ENCODE results near the gene COL20A1. TPM values are rescaled to one million over a fixed set of nuclear protein-coding genes. Genes with fewer than 3 reads are reported as not detected.
A peak's percentile ranks its signal among the peaks of the same experiment; 100 is the strongest.

Gene COL20A1
- total and polyA plus RNA-seq, 2 of the 13 experiments (the other 11 are each of a cell fraction or from before 2014, with no cell fraction given), result not detected

DNA sequence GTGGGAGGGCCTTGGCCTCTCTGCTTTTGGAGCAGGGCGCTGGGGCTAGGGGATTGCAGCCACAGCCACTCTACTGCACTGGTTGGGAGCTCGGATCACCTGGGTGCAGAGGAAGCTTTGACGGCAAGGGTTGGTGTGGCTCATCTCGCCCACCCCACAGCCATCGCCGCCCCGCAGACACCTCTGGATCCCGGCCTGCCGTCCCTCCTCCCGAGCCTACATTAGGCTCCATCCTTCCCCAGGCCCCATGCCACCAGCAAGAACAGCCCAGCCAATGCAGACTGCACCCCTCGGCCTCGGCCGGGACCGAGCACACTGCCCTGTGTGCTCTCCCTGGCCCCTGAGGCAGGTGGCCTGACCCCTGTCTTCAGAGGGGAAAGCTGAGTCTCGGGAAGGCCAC lies 32.5 kb upstream of the COL20A1 start:
- intact Hi-C loops (cut with micrococcal nuclease; ENCODE audit: unreplicated experiment), result no loop called here
- peak overlapping the region; percentile 68 for H3K4me2 ChIP-seq (ENCODE audit: low read depth, low read length)
- H4K20me1 ChIP-seq (ENCODE audit: insufficient read depth, low read length), result peaks cover 5% of the 10 kb centered on the region; the same call in 1 of the 2 replicates
- H3K79me2 ChIP-seq (ENCODE audit: insufficient read depth, low read length), result no peaks in the 10 kb centered on the region
- no peak overlapping the region for H3K27ac ChIP-seq (ENCODE audit: extremely low read length, insufficient read depth, low read length)
- FAIRE-seq (no peak), ATAC-seq (peak; percentile 14), DNase-seq (ENCODE audit: low spot score) (no peak)
- peak overlapping the region in 1 of 3 experiments; percentile 49; a peak in 1 of 6 replicates for H3K4me3 ChIP-seq (replicated peaks in 1 of 3; ENCODE audit: insufficient read depth in 1 of 3, low read depth in 2 of 3, low read length in 3 of 3)
- in situ Hi-C loops (cut with HindIII; ENCODE audit: extremely low pct_ligation_motif_present, low pct_unique_long_range_greater_than_20kb), result no loop called here
- BruUV-seq (replicated peaks), result no TSS peak
- H3K4me1 ChIP-seq (ENCODE audit: insufficient read depth, low read length), result peaks cover 41% of the 10 kb centered on the region
- H3K9me3 ChIP-seq (ENCODE audit: low read length), result no peaks in the 10 kb centered on the region
- H3K36me3 ChIP-seq (replicated peaks in 1 of 2; ENCODE audit: control insufficient read depth in 1 of 2, insufficient read depth in 2 of 2, low read length in 2 of 2), result no peaks in the 10 kb centered on the region
- ChIA-PET POLR2A (no interaction called here), CTCF (ENCODE audit: low intra/inter-chr PET ratio, low total read pairs) (no interaction called here)
- WGBS (ENCODE audit: low lambda C conversion rate), result 49% methylated on average over 14 of the region's 15 CpGs
- H3K27me3 ChIP-seq (ENCODE audit: control insufficient read depth in 1 of 2, insufficient read depth in 2 of 2, low read length in 2 of 2), result peaks cover 29 to 78% of the 10 kb centered on the region in 2 experiments
- H3K9ac ChIP-seq (ENCODE audit: insufficient read depth, low read depth, low read length), result no peak overlapping the region
- H2AFZ ChIP-seq (ENCODE audit: low read length), result no peak overlapping the region
- no peak for TF ChIP-seq FLYWCH1 (CRISPR knock-in tag; IDR thresholded peaks at IDR 0.05)
- no peak for TF ChIP-seq ZNF724P (CRISPR knock-in tag; IDR thresholded peaks at IDR 0.05; ENCODE audit: borderline replicate concordance)
- TF ChIP-seq ZNF788 (CRISPR knock-in tag; IDR thresholded peaks at IDR 0.05; ENCODE audit: borderline replicate concordance), result no peak
- TF ChIP-seq, protein P1, sequence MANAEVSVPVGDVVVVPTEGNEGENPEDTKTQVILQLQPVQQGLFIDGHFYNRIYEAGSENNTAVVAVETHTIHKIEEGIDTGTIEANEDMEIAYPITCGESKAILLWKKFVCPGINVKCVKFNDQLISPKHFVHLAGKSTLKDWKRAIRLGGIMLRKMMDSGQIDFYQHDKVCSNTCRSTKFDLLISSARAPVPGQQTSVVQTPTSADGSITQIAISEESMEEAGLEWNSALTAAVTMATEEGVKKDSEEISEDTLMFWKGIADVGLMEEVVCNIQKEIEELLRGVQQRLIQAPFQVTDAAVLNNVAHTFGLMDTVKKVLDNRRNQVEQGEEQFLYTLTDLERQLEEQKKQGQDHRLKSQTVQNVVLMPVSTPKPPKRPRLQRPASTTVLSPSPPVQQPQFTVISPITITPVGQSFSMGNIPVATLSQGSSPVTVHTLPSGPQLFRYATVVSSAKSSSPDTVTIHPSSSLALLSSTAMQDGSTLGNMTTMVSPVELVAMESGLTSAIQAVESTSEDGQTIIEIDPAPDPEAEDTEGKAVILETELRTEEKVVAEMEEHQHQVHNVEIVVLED (CRISPR knock-in tag; IDR thresholded peaks at IDR 0.05; ENCODE audit: borderline replicate concordance), result no peak
- no peak for TF ChIP-seq ZNF3 (CRISPR knock-in tag; IDR thresholded peaks at IDR 0.05)
- no peak for TF ChIP-seq DR1 (CRISPR knock-in tag; IDR thresholded peaks at IDR 0.05)
- TF ChIP-seq PHF5A (CRISPR knock-in tag; IDR thresholded peaks at IDR 0.05; ENCODE audit: low read depth, unreplicated experiment), result no peak
- TF ChIP-seq, protein P2, sequence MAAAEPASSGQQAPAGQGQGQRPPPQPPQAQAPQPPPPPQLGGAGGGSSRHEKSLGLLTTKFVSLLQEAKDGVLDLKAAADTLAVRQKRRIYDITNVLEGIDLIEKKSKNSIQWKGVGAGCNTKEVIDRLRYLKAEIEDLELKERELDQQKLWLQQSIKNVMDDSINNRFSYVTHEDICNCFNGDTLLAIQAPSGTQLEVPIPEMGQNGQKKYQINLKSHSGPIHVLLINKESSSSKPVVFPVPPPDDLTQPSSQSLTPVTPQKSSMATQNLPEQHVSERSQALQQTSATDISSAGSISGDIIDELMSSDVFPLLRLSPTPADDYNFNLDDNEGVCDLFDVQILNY (CRISPR knock-in tag; conservative IDR thresholded peaks at IDR 0.05), result no peak
- TF ChIP-seq, protein P3, sequence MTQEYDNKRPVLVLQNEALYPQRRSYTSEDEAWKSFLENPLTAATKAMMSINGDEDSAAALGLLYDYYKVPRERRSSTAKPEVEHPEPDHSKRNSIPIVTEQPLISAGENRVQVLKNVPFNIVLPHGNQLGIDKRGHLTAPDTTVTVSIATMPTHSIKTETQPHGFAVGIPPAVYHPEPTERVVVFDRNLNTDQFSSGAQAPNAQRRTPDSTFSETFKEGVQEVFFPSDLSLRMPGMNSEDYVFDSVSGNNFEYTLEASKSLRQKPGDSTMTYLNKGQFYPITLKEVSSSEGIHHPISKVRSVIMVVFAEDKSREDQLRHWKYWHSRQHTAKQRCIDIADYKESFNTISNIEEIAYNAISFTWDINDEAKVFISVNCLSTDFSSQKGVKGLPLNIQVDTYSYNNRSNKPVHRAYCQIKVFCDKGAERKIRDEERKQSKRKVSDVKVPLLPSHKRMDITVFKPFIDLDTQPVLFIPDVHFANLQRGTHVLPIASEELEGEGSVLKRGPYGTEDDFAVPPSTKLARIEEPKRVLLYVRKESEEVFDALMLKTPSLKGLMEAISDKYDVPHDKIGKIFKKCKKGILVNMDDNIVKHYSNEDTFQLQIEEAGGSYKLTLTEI (CRISPR knock-in tag; conservative IDR thresholded peaks at IDR 0.05), result no peak
- 0 out of 2 replicates have a peak, but pooled peaks have one; percentile 25 for TF ChIP-seq TAF1 (CRISPR knock-in tag; IDR thresholded peaks at IDR 0.05)
- TF ChIP-seq ZFP36L2 (CRISPR knock-in tag; IDR thresholded peaks at IDR 0.05), result no peak
- TF ChIP-seq ZNF383 (CRISPR knock-in tag; IDR thresholded peaks at IDR 0.05; ENCODE audit: borderline replicate concordance), result no peak
- TF ChIP-seq ZNF598 (CRISPR knock-in tag; IDR thresholded peaks at IDR 0.05; ENCODE audit: borderline replicate concordance), result no peak
- no peak for TF ChIP-seq ERF (CRISPR knock-in tag; IDR thresholded peaks at IDR 0.05)
- TF ChIP-seq ZBTB42 (CRISPR knock-in tag; IDR thresholded peaks at IDR 0.05), result no peak
- TF ChIP-seq YEATS2 (CRISPR knock-in tag; IDR thresholded peaks at IDR 0.05; ENCODE audit: borderline replicate concordance), result no peak
- TF ChIP-seq ZNF790 (CRISPR knock-in tag; IDR thresholded peaks at IDR 0.05; ENCODE audit: borderline replicate concordance), result no peak
- TF ChIP-seq, protein P4, sequence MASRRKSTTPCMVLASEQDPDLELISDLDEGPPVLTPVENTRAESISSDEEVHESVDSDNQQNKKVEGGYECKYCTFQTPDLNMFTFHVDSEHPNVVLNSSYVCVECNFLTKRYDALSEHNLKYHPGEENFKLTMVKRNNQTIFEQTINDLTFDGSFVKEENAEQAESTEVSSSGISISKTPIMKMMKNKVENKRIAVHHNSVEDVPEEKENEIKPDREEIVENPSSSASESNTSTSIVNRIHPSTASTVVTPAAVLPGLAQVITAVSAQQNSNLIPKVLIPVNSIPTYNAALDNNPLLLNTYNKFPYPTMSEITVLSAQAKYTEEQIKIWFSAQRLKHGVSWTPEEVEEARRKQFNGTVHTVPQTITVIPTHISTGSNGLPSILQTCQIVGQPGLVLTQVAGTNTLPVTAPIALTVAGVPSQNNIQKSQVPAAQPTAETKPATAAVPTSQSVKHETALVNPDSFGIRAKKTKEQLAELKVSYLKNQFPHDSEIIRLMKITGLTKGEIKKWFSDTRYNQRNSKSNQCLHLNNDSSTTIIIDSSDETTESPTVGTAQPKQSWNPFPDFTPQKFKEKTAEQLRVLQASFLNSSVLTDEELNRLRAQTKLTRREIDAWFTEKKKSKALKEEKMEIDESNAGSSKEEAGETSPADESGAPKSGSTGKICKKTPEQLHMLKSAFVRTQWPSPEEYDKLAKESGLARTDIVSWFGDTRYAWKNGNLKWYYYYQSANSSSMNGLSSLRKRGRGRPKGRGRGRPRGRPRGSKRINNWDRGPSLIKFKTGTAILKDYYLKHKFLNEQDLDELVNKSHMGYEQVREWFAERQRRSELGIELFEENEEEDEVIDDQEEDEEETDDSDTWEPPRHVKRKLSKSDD (CRISPR knock-in tag; IDR thresholded peaks at IDR 0.05; ENCODE audit: low read depth), result no peak
